Inflammatory macrophage treated with lipopolysaccharide for 1 hour (primary cell): ENCODE data around the gene GLB1L.

ENCODE experiments used
- DNase-seq, 2 donors: peaks; one replicate each; pipeline ENCODE4 v3.0.0-alpha.2; 2020 to 2022

GLB1L gene

GRCh38 chr2:219252900-219253752, 7.9 kb upstream of the GLB1L start, which contains the start of gene TUBA4B:
TUBA4B (plus strand) TSS chr2:219253243; CDS start chr2:219253408, 165 bp downstream.
- DNase-seq, result peak in 1 of 2 donors; percentile 22

- DNase-seq, result no peak
These were observed 7.3 kb upstream of the GLB1L start for GRCh38 chr2:219252570-219252899.

- no peak for DNase-seq
These were observed 6.8 kb upstream of the GLB1L start for GRCh38 chr2:219252084-219252483.

GRCh38 chr2:219251656-219252055, 6.4 kb upstream of the GLB1L start:
- no peak for DNase-seq

GRCh38 chr2:219250049-219250781, 5.0 kb upstream of the GLB1L start:
- DNase-seq, result peak in 1 of 2 donors; percentile 25

- DNase-seq, result no peak
These were observed 4.1 kb upstream of the GLB1L start for GRCh38 chr2:219249203-219249980.

- DNase-seq, result no peak
These were observed 3.6 kb upstream of the GLB1L start for GRCh38 chr2:219248845-219249202.

- DNase-seq, result no peak
These were observed 2.7 kb upstream of the GLB1L start for GRCh38 chr2:219247678-219248642.

GRCh38 chr2:219246559-219246958, 1.3 kb upstream of the GLB1L start:
- DNase-seq, result no peak

- DNase-seq, result no peak
These were observed 621 bp upstream of the GLB1L start for GRCh38 chr2:219245899-219246230.

GRCh38 chr2:219244789-219245147, 476 bp downstream of the GLB1L start:
- DNase-seq, result no peak

GRCh38 chr2:219243291-219243761, 1.9 kb downstream of the GLB1L start:
- DNase-seq, result peak; percentile 39 to 47

- DNase-seq, result no peak
These were observed 10.9 kb downstream of the GLB1L start for GRCh38 chr2:219234331-219234730.

GRCh38 chr2:219230059-219230540, 15.1 kb downstream of the GLB1L start:
- peak in 1 of 2 donors; percentile 11 for DNase-seq

- peak; percentile 99 for DNase-seq
These were observed 15.8 kb downstream of the GLB1L start, which contains the start of the genes ANKZF1 and ATG9A for GRCh38 chr2:219229305-219230058. ANKZF1 (plus strand) TSS chr2:219229806; CDS start chr2:219230258, 452 bp downstream. ATG9A (minus strand) TSS chr2:219229636; CDS start chr2:219228024, 1,612 bp downstream.

- no peak for DNase-seq
These were observed 16.3 kb downstream of the GLB1L start for GRCh38 chr2:219228911-219229304.

GRCh38 chr2:219228041-219228910, 17.0 kb downstream of the GLB1L start:
- DNase-seq, result peak in 1 of 2 donors; percentile 12

- DNase-seq, result peak; percentile 52 to 76
These were observed 19.9 kb downstream of the GLB1L start for GRCh38 chr2:219225350-219225749.

GRCh38 chr2:219223831-219224610, 21.2 kb downstream of the GLB1L start:
- DNase-seq, result no peak
